Breast epithelium (tissue), 4 donors: ENCODE measurements around the gene MPG. TPM values are rescaled to one million over a fixed set of nuclear protein-coding genes. Genes with fewer than 3 reads are reported as not detected.
A peak's percentile ranks its signal among the peaks of the same experiment; 100 is the strongest.
"Not testable (repeated sequence)": the region's sequence is repeated elsewhere in the genome, so short reads cannot be mapped to it uniquely, and the experiment has no call there.

Source experiments
- DNase-seq, 2 donors: peaks; one replicate each; pipeline ENCODE4 v3.0.0-alpha.2; 2019; ENCODE audit warnings: low spot score in 2 of 2
- H3K27ac ChIP-seq, 2 donors: fragments of 200-600 bp; sonication (generic) in 1 of 2; one replicate each; pipeline ENCODE4 v1.5.1; 2016 to 2019; ENCODE audit warnings: mild to moderate bottlenecking in 1 of 2
- H3K27me3 ChIP-seq, 2 donors: fragments of 200-600 bp; sonication (generic) in 1 of 2; one replicate each; pipeline versions ENCODE4 v1.5.1 to v1.6.0; 2017 to 2019; ENCODE audit warnings: control low read depth in 1 of 2, mild to moderate bottlenecking in 1 of 2
- H3K36me3 ChIP-seq: fragments of 200-600 bp; one replicate; pipeline ENCODE4 v1.5.1; 2019
- H3K4me1 ChIP-seq, 2 donors: fragments of 200-600 bp; sonication (generic); one replicate each; pipeline ENCODE4 v1.5.1; 2016 to 2019; ENCODE audit warnings: control low read depth in 1 of 2
- H3K4me3 ChIP-seq, 3 donors: fragments of 200-600 bp; sonication (generic); 1 replicate in 2 of 3; 2 replicates in 1 of 3; pipeline ENCODE4 v1.5.1; 2016 to 2019; ENCODE audit warnings: mild to moderate bottlenecking in 3 of 3, moderate library complexity in 2 of 3
- H3K9me3 ChIP-seq, 2 donors: fragments of 200-600 bp; sonication (generic) in 1 of 2; one replicate each; pipeline ENCODE4 v1.5.1; 2016 to 2019; ENCODE audit warnings: control low read depth in 1 of 2
- CTCF ChIP-seq, 3 donors: fragments of 450-650 bp; IDR thresholded peaks; one replicate each; pipeline ENCODE4 v1.5.1; 2016 to 2017; ENCODE audit warnings: antibody characterized with exemption in 3 of 3, mild to moderate bottlenecking in 3 of 3, moderate library complexity in 3 of 3
- POLR2A ChIP-seq: fragments of 450-650 bp; IDR thresholded peaks from one replicate; pipeline ENCODE4 v1.6.1; 2016; ENCODE audit warnings: antibody characterized with exemption, mild to moderate bottlenecking, moderate library complexity
- POLR2AphosphoS5 ChIP-seq, 3 donors: sonication (generic); formaldehyde crosslinking; IDR thresholded peaks; one replicate each; pipeline ENCODE4 v1.6.1; 2017; ENCODE audit warnings: antibody characterized with exemption in 3 of 3
- intact Hi-C: fragments of 100-400 bp; cut with DNase I; formaldehyde crosslinking; loops from one replicate; pipeline ENCODE4 v1.15.1; 2023; ENCODE audit warnings: low total_unique reads
- total RNA-seq, 3 donors: library from RNA; depleted of rRNA; stranded (reverse); fragments of >200 nt; gene quantifications; one replicate each; pipeline ENCODE4 v1.1.0, GENCODE V29; 2016

Gene MPG
- total RNA-seq, 3 donors from 2014 or later: 86.9 to 112 (median 89.1) TPM

- no peak for DNase-seq
- TF ChIP-seq POLR2AphosphoS5 (IDR thresholded peaks at IDR 0.05): no peak
- TF ChIP-seq CTCF (IDR thresholded peaks at IDR 0.05): no peak
- TF ChIP-seq POLR2A: no peak
- intact Hi-C loops: no loop called here
- peak overlapping the region in 1 of 2 donors; percentile 55 for H3K27ac ChIP-seq
- H3K4me1 ChIP-seq: peaks cover 0 to 3% of the 10 kb centered on the region in 2 donors
- H3K36me3 ChIP-seq: no peaks in the 10 kb centered on the region
- no peaks in the 10 kb centered on the region for H3K9me3 ChIP-seq
- H3K27me3 ChIP-seq: no peaks in the 10 kb centered on the region
- H3K4me3 ChIP-seq: no peak overlapping the region
Measured at GRCh38 chr16:35011-35677, 42.9 kb upstream of the MPG start.

GRCh38 chr16:35678-36305, 42.2 kb upstream of the MPG start:
- TF ChIP-seq CTCF (IDR thresholded peaks at IDR 0.05): no peak
- no peak for TF ChIP-seq POLR2AphosphoS5 (IDR thresholded peaks at IDR 0.05)
- TF ChIP-seq POLR2A: no peak
- Histone ChIP-seq H3K4me3 (no peak overlapping the region), H3K27ac (peak overlapping the region in 1 of 2 donors; percentile 55), H3K9me3 (no peaks in the 10 kb centered on the region), H3K4me1 (peaks cover 0 to 3% of the 10 kb centered on the region in 2 donors), H3K36me3 (no peaks in the 10 kb centered on the region), H3K27me3 (no peaks in the 10 kb centered on the region)
- intact Hi-C loops: no loop called here
- DNase-seq: no peak

DNA sequence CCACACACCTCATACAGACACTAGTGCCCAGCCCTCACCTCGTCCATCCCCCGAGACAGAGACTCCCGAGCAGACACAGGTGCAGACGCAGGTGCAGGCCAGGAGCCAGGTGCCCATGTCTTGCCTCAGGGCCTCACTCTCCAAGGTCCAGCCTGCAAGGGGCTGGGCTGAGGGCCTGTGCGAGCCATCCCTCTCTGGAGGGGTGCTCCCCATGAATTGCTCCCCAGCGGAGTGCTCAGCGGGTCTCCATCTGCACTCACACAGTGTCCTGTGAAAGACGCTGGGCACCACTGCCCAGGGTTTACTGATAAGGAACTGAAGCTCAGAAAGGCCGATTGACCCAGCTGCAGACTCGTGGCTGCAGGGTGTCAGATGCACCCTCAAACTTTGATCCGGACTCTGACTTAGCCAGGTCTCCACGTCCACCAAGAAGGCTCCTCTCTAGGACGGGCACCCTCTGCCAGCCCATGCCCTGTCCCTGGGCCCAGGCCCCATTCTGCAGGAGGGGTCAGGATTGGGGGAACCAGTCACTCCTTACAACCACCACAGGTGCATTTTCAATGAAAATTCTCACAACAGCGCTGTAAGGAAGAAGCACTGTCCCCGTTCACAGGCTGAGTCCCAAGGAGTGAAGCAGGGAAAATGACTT, 41.6 kb upstream of the MPG start:
- Histone ChIP-seq H3K4me1 (peaks cover 0 to 3% of the 10 kb centered on the region in 2 donors), H3K27ac (no peak overlapping the region), H3K27me3 (no peaks in the 10 kb centered on the region), H3K9me3 (no peaks in the 10 kb centered on the region), H3K4me3 (no peak overlapping the region), H3K36me3 (no peaks in the 10 kb centered on the region)
- TF ChIP-seq POLR2AphosphoS5 (IDR thresholded peaks at IDR 0.05) (no peak), CTCF (IDR thresholded peaks at IDR 0.05) (no peak), POLR2A (no peak)
- no peak for DNase-seq
- intact Hi-C loops: no loop called here

GRCh38 chr16:37511-37910, 40.5 kb upstream of the MPG start:
- Histone ChIP-seq H3K27me3 (no peaks in the 10 kb centered on the region), H3K4me3 (no peak overlapping the region), H3K27ac (no peak overlapping the region), H3K4me1 (peaks cover 0 to 3% of the 10 kb centered on the region in 2 donors), H3K36me3 (no peaks in the 10 kb centered on the region), H3K9me3 (no peaks in the 10 kb centered on the region)
- intact Hi-C loops: no loop called here
- TF ChIP-seq POLR2AphosphoS5 (IDR thresholded peaks at IDR 0.05) (no peak), POLR2A (no peak), CTCF (IDR thresholded peaks at IDR 0.05) (no peak)
- no peak for DNase-seq

GRCh38 chr16:38206-38605, 39.8 kb upstream of the MPG start:
- H3K27ac ChIP-seq, H3K36me3 ChIP-seq, intact Hi-C loops, H3K4me1 ChIP-seq, H3K9me3 ChIP-seq, H3K27me3 ChIP-seq, H3K4me3 ChIP-seq: not testable (repeated sequence)
- DNase-seq: peak in 1 of 2 donors; percentile 40
